HG03039 (cell line): ENCODE data around the gene ERAP2.

ENCODE experiments used
- ATAC-seq: cut with Tn5 transposase; IDR thresholded peaks from one replicate; pipeline ENCODE4 v1.9.1; 2021; ENCODE audit warnings: mild to moderate bottlenecking, moderate library complexity; ENCODE audit not compliant: unreplicated experiment

The ERAP2 gene

DNA sequence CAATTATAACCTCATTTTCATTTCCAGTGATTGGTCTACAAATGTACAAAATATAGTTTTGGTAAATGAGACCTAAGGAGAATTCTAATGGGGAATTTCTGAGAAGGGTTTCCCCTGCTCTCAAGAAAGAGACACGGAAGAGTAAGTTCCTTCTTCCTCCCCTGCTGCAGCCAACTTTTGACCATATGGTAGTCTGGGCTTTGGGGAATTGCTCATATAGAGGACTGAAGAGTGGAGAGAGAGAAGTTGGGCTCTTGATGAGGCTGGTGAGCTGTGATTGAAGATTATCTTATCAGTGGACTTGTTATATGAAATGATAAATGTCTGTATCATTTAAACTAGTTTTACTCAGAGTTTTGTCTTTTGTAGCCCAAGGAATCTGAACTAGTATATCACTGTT is 55.3 kb downstream of the ERAP2 start:
- ATAC-seq: no peak

GRCh38 chr5:96932026-96932425 is 55.7 kb downstream of the ERAP2 start:
- ATAC-seq: no peak

- no peak for ATAC-seq
Measured at GRCh38 chr5:96933764-96934707, 57.7 kb downstream of the ERAP2 start.

DNA sequence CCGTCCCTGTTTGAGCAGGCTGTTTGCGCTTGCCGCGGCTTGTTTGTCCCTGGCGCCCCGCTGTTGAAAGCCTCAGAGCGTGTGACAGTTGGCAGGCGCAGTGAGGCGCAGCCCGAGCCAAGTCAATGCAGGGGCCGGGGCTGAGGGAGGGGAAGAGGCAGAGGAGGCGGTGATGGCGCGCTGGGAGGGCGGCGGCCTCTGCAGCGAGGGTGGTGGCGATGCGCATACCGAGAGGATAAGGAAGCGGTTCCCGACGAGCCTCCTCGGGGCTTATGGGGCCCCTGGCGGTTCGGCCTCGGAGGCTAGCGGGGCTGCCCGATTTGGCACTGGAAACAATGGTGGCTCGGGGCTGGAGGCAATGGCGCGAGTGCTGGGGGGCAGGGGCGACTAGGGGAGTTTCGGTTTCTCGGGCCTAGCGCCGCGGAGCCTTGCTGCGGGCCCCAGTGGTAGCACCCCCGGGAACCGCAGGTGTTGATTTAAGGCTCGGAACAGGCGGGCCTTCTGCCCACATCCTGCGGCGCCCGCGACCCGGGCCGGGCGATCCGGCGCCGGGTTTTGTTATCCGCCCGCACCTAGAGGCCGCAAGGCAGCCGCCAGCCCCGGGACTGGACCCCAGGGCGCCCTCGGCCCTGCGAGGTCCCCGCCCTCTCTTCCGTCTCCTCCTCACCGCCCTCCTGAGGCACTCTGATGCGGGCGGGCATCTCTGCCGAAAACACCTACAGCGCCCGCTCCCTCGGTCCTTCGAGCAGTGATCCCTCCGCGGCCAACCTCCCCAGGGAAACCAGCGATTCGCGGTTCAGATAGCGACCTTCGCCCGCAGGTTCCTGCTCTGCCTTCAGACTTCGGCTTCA is 58.6 kb downstream of the ERAP2 start:
- ATAC-seq: peak; percentile 54

DNA sequence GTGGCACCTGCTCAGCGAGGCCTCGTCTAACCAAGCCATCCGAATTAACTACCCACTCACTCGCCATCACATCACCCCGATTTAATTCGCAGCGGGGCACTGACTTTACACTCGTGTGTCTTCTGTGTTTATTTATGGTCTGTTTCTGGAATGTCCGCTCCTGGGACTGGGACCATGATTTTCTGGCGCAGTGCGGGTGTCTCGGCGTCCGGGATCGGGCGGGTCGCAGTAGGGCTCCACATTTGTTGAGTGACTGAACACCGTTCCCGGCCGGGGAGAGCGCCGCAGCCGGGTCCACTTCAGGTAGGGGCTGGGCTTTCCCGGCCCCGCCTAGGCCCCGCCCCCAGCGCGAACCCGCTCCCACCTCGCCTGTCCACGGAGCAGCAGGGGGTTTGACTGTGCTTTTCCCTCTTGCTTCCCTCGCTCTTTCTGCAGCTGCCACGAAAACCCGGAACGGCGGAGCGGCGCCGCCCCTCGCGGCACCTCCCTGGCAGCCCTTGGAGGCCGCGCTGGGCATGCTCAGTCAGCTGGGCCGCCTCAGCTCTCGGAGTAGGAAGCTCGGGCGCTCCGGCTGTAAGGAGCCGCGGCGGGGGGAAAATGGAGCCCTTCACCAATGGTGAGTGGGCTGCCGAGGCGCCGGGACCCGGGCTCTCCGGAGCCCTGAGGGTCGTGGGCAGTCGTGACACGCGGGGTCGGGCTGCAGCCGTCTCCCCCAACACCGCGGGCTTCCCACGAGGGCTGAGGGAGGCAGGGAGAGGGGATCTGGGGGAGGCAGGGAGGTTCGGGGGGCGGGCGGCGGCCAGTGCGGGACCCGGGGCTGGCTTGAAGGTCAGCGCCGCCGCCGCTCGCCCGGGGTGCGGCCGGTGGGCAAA is 59.5 kb downstream of the ERAP2 start, which contains the start of gene LNPEP:
TSS of gene LNPEP (plus strand) at position 522 of the 872 bp plus-strand sequence. CDS start at position 598, 76 bp downstream.
- ATAC-seq: peak; percentile 51

- no peak for ATAC-seq
Measured at GRCh38 chr5:96936431-96937320, 60.4 kb downstream of the ERAP2 start.

GRCh38 chr5:96940586-96940985 is 64.3 kb downstream of the ERAP2 start:
- no peak for ATAC-seq

DNA sequence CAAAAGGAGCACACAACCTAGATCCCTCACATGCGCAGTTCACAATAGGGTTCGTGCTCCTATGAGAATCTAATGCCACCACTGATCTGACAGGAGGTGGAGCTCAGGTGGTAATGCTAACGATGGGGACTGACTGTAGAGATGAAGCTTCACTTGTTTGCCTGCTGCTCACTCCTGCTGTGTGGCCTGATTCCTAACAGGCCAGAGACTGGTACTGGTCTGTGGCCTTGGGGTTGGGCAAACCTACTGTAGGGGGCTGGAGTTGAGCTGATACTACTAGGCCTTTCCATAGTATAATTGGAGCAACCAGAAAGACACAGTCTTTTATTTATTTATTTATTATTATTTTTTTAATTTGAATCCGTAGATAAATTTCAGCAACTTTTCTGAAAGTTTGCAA is 64.8 kb downstream of the ERAP2 start:
- no peak for ATAC-seq

DNA sequence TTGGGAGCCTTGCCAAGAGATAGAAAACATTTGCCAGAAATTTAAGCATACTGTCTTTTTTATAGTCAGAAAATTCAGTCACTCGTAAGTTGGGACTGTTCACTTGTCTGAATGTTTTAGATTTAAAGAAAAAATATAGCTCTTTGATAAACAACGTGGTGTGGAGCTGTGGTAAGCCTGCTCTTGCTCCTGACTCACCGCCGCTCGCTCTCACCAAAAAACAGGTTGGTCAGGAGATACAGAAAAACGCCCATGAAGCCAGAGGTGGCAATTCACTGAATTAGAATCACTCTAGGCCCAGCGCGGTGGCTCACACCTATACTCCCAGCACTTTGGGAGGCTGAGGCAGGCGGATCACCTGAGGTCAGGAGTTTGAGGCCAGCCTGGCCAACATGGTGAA is 65.8 kb downstream of the ERAP2 start:
- no peak for ATAC-seq

- ATAC-seq: no peak
Measured at GRCh38 chr5:96942911-96943310, 66.6 kb downstream of the ERAP2 start.

DNA sequence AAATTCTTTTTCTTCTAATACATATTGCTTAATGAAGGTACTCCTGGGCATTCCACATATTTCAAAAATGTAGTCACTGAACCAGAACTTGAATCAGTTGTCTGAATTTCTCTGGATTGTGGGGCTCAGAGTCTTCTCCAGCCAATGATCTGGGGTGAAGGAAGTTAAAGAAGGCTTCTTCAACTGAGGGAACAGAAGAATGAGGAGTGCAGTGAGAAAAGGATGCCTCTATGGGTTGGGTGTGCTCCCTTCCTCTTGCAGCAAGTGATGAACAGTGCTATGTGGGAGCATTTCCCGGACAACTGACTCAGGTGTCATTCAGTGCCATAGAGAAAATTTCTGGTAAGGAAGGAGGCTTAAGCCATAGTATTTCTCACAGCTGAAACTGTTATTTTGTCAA is 67.5 kb downstream of the ERAP2 start:
- no peak for ATAC-seq

DNA sequence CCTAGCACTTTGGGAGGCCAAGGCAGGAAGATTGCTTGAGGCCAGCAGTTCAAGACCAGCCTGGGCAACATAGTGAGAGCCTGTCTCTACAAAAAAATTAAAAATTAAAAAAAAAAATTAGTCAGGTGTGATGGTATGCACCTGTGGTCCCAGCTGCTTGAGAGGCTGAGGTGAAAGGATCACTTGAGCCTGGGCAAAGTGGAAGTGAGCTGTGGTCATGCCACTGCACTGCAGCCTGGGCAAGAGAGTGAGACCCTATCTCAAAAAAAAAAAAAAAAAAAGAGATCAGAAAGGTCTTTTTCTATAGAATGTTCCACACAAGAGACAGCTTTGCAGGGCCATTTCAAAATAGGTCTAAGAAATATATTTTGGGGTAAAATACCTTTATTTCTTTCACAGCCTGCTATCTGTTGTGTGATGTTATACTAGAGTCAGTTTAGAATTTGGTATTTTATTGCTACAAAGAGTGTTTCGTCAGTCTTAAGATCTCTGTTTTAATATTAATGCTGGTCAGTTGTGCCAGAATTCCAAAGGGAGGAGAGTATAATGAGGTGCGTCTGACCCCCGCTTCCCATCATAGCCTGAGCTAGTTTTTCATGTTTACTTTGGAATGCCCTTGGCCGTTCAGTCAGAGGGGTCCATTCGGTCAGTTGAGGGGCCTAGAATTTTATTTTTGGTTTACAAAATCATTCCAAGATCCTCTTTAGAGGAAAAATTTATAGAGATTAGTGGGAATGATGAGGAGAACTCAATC is 69.0 kb downstream of the ERAP2 start:
- ATAC-seq: no peak

DNA sequence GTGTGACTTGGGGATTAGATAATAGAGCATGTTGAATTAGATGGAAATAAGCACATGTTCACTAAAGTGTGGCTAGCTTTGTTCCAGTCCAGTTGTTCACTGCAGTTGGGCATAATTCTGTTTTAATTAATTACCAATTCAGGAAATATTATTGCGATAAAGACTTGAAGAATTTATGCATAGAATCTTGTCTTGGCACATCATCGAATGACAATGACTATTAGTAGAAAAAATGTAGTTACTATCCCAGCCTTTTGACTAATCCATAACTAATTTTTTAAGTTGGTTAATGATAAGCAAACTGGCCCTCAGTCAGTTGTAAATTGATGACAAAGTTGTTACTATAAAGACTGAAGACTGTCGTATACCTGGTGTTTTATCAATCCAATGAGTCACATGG is 70.1 kb downstream of the ERAP2 start:
- ATAC-seq: no peak

GRCh38 chr5:96952118-96952750 is 75.9 kb downstream of the ERAP2 start:
- ATAC-seq: no peak

- no peak for ATAC-seq
Measured at GRCh38 chr5:96952974-96953730, 76.9 kb downstream of the ERAP2 start.

DNA sequence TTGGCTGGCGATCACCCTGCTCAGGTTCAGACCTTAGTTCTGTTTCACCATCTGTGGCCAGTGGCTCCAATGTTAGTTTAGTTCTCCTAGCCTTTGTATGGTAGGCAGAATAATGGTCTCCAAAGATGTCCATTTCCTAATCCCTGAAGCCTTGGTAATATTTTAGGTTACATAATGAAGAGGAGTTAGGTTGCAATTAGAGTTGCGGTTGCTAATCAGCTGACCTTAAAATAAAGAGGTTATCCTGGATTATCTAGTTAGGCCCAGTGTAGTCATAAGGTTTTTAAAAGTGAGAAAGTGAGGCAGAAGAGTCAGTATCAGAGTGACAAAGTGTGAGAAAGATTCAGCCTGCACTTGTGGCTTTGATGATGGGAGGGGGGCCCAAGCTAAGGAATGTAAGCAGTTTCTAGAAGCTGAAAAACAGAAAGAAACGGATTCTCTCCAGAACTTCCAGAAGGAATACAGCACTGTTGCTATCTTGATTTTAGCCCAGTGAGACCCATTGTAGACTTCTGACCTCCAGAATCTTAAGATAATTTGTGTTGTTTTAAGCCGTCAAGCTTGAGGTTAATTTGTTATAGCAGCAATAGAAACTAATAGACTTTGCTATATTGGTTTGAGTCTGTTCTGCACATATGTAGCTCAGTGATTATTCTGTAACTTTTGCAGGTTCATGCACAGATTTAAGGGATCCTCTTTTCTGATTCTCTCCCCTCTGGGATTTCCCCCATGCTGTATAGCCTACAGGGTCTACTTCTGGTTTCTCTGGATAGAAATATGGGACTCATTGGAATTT is 81.2 kb downstream of the ERAP2 start:
- peak; percentile 60 for ATAC-seq

- no peak for ATAC-seq
Measured at GRCh38 chr5:96958977-96959376, 82.7 kb downstream of the ERAP2 start.
